Activated T-helper 1 cell treated with anti-CD3 and anti-CD28 coated beads, Interleukin-12 subunit alpha, Interleukin-12 subunit beta, Interleukin-2, Interleukin-4 antibody, amounts not matched to agents 30 ng/mL and 10 ng/mL and 1 ng/mL, durations not matched to agents 14 hours and 24 hours and 36 hours (primary cell): ENCODE measurements around the gene ZDHHC12. TPM values are rescaled to one million over a fixed set of nuclear protein-coding genes. Genes with fewer than 3 reads are reported as not detected.

Experiments used
- DNase-seq: peaks from one replicate; pipeline ENCODE4 v3.0.0; 2021; ENCODE audit warnings: low spot score
- H3K27ac Mint-ChIP-seq: one replicate; pipeline ENCODE4 v1.8.0; 2021; ENCODE audit warnings: mild to moderate bottlenecking, mixed read lengths
- H3K27me3 Mint-ChIP-seq: one replicate; pipeline ENCODE4 v1.8.0; 2022; ENCODE audit warnings: mild to moderate bottlenecking, moderate library complexity, mixed read lengths; ENCODE audit not compliant: insufficient read depth
- H3K36me3 Mint-ChIP-seq: one replicate; pipeline ENCODE4 v1.8.0; 2021; ENCODE audit warnings: low read depth, mixed read lengths
- H3K4me1 Mint-ChIP-seq: one replicate; pipeline ENCODE4 v1.8.0; 2021; ENCODE audit warnings: low read depth, mixed read lengths
- H3K4me3 Mint-ChIP-seq: one replicate; pipeline ENCODE4 v1.8.0; 2021; ENCODE audit warnings: mild to moderate bottlenecking, moderate library complexity, mixed read lengths
- H3K9me3 Mint-ChIP-seq: one replicate; pipeline ENCODE4 v1.8.0; 2021; ENCODE audit warnings: mixed read lengths
- intact Hi-C: fragments of 100-400 bp; cut with micrococcal nuclease; formaldehyde crosslinking; loops from one replicate; pipeline ENCODE4 v1.15.1; 2024
- total RNA-seq: library from RNA; stranded (reverse); gene quantifications from 2 replicates; pipeline ENCODE4 v1.2.3, GENCODE V29; 2022

ZDHHC12 gene
- total RNA-seq, 1 donor from 2014 or later = 51.7 TPM

DNA sequence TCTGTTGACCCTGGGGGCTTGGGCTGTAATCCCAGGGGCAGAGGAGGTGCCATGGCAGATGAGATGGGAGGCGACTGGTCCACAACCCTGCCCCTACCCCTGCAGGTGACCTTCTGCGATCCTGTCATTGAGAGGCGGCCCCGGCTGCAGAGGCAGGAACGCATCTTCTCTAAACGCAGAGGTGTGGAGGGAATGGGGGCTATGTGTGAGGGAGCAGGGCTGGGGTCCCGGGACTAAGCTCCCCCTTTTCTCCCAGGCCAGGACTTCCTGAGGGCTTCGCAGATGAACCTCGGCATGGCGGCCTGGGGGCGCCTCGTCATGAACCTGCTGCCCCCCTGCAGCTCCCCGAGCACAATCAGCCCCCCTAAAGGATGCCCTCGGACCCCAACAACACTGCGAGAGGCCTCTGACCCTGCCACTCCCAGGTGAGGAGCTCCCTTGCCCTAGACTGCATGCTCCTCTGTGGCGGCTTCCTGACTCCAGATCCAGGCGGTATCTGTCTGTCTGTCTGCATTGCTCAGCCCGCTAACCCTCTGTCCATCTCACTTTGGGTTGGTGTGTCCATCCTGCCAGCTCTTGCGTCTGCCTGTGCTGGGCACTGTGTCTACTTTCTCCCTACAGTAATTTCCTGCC is 9.9 kb downstream of the ZDHHC12 start:
- Mint-ChIP-seq H3K4me1 (no peaks in the 10 kb centered on the region), H3K36me3 (no peaks in the 10 kb centered on the region), H3K4me3 (no peak overlapping the region), H3K9me3 (no peaks in the 10 kb centered on the region), H3K27ac (no peak overlapping the region), H3K27me3 (no peaks in the 10 kb centered on the region)
- DNase-seq = no peak
- intact Hi-C loops = no loop called here

DNA sequence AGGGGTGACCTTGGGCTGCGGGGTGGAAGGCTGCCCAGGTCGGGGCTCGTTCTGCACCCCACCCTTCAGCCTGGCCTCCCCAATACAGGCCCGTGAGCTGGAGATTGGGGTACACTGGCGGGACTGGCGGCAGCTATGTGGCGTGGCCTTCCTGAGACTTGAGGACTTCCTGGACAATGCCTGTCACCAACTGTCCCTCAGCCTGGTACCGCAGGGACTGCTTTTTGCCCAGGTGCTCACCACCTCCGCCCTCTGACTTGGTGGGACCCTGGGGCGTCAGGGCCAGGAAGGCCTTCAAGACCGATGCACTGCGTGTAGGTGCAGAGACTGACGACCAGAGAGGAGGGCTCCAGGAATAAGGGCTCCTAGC is 10.5 kb downstream of the ZDHHC12 start:
- no peak for DNase-seq
- H3K27ac Mint-ChIP-seq = no peak overlapping the region
- H3K36me3 Mint-ChIP-seq = no peaks in the 10 kb centered on the region
- no peaks in the 10 kb centered on the region for H3K4me1 Mint-ChIP-seq
- H3K4me3 Mint-ChIP-seq = no peak overlapping the region
- no peaks in the 10 kb centered on the region for H3K27me3 Mint-ChIP-seq
- H3K9me3 Mint-ChIP-seq = no peaks in the 10 kb centered on the region
- intact Hi-C loops = no loop called here

DNA sequence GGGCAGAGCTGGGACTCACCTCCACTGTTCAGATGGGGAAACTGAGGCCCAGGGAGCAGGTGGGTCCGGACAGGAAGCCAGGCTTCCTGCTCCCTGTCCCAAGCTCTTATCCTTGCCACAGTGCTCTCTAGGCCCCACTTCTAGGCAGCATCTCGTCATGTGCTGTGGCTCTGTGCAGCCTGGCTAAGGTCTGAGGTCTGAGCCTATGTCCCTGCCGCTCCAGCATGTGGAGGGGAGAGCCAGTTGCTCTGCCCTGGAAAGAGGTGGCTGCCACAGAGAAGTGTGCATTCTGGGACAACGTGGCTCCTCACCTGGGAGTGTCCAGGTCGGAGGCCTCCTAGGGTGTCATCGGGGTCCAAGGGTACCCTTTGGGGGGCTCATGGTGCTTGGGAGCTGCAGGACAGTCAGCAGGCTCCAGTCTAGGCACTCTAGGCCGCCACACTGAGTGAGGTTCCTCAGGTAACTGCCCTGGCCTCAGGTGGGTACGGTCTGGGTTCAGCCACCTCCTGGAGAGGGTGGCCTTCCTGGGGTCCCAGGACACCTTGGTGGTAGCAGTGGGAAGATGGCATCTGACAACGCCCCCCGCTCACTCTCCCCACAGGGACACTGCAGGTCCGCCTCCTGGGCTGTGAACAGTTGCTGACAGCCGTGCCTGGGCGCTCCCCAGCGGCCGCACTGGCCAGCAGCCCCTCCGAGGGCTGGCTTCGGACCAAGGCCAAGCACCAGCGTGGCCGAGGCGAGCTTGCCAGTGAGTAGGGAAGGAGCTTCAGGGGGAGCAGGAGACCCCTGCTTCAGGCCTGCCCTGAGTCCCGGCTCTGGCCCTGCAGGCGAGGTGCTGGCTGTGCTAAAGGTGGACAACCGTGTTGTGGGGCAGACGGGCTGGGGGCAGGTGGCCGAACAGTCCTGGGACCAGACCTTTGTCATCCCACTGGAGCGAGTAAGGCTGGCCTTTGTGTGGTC is 11.2 kb downstream of the ZDHHC12 start:
- DNase-seq = no peak
- no peaks in the 10 kb centered on the region for H3K4me1 Mint-ChIP-seq
- no peaks in the 10 kb centered on the region for H3K36me3 Mint-ChIP-seq
- H3K9me3 Mint-ChIP-seq = no peaks in the 10 kb centered on the region
- H3K27ac Mint-ChIP-seq = no peak overlapping the region
- H3K27me3 Mint-ChIP-seq = no peaks in the 10 kb centered on the region
- intact Hi-C loops = no loop called here
- H3K4me3 Mint-ChIP-seq = no peak overlapping the region

DNA sequence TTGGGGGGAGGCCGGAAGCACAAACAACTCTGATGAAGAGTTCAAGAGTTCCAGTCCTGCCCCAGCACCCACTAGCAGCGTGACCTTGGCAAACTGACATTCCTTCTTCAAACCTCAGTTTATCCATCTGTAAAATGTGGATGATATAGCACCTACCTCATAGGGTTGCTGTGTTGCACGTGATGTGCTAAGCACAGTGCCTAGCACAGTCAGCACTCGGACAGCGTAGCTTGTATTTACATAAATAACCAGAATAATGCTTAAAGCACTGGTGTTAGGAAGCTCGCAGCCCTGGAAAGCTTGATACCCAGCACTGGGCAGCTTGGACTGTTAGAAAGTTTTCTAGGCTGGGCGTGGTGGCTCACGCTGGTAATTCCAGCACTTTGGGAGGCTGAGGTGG is 16.5 kb downstream of the ZDHHC12 start:
- H3K4me1 Mint-ChIP-seq = no peaks in the 10 kb centered on the region
- no peaks in the 10 kb centered on the region for H3K36me3 Mint-ChIP-seq
- no peak for DNase-seq
- intact Hi-C loops = no loop called here
- no peaks in the 10 kb centered on the region for H3K27me3 Mint-ChIP-seq
- H3K4me3 Mint-ChIP-seq = no peak overlapping the region
- H3K27ac Mint-ChIP-seq = no peak overlapping the region
- no peaks in the 10 kb centered on the region for H3K9me3 Mint-ChIP-seq

DNA sequence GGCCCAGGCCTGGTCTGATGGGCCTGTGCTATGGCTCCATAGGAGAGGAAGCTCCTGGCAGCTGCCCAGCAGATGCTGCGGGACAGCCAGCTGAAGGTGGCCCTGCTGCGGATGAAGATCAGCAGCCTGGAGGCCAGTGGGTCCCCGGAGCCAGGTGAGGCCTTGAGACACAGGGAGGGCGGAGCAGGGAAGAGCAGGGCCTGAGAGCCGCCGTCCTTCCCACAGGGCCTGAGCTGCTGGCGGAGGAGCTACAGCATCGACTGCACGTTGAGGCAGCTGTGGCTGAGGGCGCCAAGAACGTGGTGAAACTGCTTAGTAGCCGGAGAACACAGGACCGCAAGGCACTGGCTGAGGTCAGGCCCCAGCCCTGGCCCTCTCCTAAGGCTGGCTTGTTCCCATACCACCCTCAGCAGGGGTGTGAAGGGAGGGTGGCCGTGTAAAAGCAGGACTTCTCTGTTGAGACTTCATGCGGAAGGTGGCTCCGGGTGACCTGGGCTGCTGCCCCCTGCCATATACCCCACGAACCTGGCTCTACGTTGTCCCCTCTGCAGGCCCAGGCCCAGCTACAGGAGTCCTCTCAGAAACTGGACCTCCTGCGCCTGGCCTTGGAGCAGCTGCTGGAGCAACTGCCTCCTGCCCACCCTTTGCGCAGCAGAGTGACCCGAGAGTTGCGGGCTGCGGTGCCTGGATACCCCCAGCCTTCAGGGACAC is 17.1 kb downstream of the ZDHHC12 start:
- DNase-seq = no peak
- Mint-ChIP-seq H3K9me3 (no peaks in the 10 kb centered on the region), H3K27ac (no peak overlapping the region), H3K36me3 (no peaks in the 10 kb centered on the region), H3K27me3 (peaks cover 2% of the 10 kb centered on the region), H3K4me3 (no peak overlapping the region), H3K4me1 (no peaks in the 10 kb centered on the region)
- intact Hi-C loops = no loop called here

DNA sequence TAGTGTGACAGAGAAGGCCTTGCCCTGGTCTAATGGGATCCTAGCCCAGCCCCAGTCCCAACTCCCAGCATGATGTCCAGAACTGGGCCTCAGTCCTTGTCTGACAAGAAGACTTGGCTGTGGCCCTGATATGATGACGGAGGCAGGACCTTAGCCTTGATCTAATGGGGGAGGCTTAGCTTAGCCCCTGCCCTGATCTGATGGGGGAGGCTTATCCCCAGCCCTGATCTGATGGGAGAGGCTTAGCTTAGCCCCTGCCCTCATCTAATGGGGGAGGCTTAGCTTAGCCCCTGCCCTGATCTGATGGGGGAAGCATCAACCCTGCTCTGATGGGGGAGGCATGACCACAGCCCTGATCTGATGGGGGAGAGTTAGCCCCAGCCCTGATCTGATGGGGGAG is 17.9 kb downstream of the ZDHHC12 start:
- Mint-ChIP-seq H3K4me3 (no peak overlapping the region), H3K4me1 (no peaks in the 10 kb centered on the region), H3K36me3 (no peaks in the 10 kb centered on the region), H3K27ac (no peak overlapping the region), H3K27me3 (peaks cover 2% of the 10 kb centered on the region), H3K9me3 (no peaks in the 10 kb centered on the region)
- DNase-seq = no peak
- intact Hi-C loops = no loop called here

DNA sequence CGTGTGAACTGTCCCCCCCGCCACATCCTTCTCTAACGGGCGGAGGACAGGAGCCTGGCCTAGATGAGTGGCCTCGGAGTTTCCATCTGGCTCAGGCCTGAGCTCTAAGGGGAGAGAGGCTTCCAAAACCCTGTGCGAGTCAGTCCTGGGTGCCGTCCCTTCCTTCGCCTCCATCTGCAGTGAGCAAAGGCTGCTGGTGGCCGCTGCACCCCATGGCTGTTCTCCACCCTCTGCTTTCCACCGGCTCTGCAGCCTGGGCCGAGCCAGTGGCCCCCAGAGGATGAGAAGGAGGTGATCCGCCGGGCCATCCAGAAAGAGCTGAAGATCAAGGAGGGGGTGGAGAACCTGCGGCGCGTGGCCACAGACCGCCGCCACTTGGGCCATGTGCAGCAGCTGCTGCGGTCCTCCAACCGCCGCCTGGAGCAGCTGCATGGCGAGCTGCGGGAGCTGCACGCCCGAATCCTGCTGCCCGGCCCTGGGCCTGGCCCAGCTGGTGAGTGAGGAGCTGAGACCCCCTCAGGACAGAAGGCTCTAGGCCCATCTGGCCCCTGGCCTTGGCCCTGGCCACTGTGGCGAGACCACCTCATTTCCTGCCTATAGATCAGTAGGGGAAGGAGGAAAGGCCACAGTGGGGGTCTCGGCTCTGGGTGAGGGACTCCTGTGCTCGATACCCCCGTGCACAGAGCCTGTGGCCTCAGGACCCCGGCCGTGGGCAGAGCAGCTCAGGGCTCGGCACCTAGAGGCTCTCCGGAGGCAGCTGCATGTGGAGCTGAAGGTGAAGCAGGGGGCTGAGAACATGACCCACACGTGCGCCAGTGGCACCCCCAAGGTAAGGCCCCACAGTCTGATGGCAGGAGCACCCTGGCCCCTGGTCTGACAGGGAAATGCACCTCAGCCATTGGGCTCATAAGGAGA is 18.6 kb downstream of the ZDHHC12 start:
- no peaks in the 10 kb centered on the region for H3K9me3 Mint-ChIP-seq
- no peaks in the 10 kb centered on the region for H3K36me3 Mint-ChIP-seq
- peaks cover 2% of the 10 kb centered on the region for H3K27me3 Mint-ChIP-seq
- intact Hi-C loops = no loop called here
- no peak for DNase-seq
- H3K4me1 Mint-ChIP-seq = no peaks in the 10 kb centered on the region
- no peak overlapping the region for H3K27ac Mint-ChIP-seq
- no peak overlapping the region for H3K4me3 Mint-ChIP-seq

DNA sequence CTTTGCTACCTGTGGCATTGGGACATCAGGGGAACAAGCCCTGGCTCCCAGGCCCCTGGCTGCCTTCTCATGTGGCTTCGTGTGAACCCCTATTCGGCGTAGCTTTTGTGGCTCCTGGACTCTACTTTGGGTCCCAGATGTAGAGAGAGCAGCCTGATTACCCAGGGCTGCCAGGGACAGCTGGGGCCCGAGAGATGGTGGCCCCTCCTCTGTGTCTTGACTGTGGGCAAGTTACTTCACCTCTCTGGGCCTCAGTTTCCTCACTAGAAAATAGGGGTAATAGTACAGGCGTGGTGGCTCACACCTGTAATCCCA is 19.6 kb downstream of the ZDHHC12 start:
- intact Hi-C loops = loop anchor here (5.0 kb wide), 2 partner anchors 83 to 243 kb away; partner anchors contain the start of genes DOLK, NUP188 and TBC1D13
- Mint-ChIP-seq H3K9me3 (no peaks in the 10 kb centered on the region), H3K27me3 (peaks cover 2% of the 10 kb centered on the region), H3K4me3 (no peak overlapping the region), H3K27ac (no peak overlapping the region), H3K4me1 (no peaks in the 10 kb centered on the region), H3K36me3 (no peaks in the 10 kb centered on the region)
- DNase-seq = no peak

DNA sequence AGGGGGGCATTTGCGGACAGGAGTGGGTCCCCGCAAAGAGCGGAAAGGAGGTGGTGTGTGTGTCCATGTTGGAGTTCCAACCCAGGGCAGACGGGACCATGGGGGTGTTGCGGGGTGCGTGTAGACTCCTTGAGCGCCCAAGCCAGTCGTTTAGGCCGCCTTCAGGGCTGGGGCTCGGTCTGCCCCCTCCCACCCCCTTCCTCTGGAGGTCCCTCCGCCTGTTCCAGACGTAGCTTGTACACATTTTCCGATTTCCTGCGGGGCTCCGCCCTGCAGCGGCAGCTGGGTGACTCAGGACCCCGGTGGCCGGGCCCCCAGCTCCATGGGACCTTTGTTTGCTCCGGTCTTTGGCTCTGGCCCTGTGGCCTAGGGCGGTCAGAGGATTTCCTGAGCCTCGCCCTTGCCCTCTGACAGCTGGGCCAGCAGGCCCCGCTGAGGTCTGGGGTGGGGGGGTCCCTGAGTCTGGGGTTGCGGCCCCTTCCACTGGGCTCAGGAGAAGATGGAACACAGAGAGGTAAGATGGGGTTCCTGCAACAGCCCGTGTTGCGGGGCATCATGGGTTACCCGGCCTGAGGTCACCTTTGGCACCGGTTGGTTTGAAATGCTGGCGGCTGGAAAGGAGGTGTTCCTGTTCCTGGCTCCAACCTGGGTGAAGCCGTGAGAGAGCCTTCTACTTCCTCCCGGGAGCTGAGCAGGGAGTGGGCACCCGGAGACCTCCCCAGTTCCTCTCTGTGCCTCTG is 20.1 kb downstream of the ZDHHC12 start:
- H3K4me1 Mint-ChIP-seq = no peaks in the 10 kb centered on the region
- H3K4me3 Mint-ChIP-seq = peak overlapping the region; percentile 84
- no peaks in the 10 kb centered on the region for H3K9me3 Mint-ChIP-seq
- intact Hi-C loops = loop anchor here (1.0 to 5.0 kb wide), 4 partner anchors 67 to 244 kb away; partner anchors contain the start of genes DOLK, LRRC8A, NUP188 and TBC1D13
- H3K27me3 Mint-ChIP-seq = peaks cover 2% of the 10 kb centered on the region
- peak overlapping the region; percentile 73 for H3K27ac Mint-ChIP-seq
- no peaks in the 10 kb centered on the region for H3K36me3 Mint-ChIP-seq
- no peak for DNase-seq

DNA sequence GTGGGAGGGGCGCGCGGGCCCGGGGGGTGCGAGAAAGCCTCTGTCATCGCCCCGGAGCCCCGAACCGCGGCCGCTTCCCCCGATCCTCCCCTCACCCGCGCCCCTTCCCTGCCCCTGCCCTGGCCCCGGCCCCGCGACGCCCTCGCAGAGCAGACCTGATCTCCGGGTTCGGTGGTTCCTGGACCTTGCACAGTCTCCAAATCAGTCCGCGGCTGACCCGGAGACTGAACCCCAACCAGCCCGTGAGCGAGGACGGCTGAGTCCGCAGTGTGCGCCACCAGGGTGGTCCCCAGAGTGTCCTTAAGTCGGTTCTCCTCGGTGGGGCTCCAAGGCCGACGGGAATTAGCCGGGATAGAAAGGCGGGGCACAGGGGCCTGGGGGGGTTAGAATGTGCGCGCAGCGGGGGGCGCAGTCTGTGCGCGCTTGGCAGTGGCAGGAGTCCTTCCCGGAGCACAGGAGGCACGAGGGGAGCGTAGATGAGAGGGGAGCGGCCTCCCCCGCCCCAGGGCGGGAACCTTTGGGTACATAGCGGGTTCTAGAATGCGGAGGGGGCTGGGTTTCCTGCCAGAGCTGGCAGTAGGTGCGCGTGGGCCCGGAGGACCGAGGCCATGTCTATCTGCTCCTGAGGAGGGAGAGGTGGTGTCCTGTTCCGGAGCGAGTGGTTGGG is 20.8 kb downstream of the ZDHHC12 start:
- H3K9me3 Mint-ChIP-seq = no peaks in the 10 kb centered on the region
- no peak for DNase-seq
- peak overlapping the region; percentile 84 for H3K4me3 Mint-ChIP-seq
- H3K4me1 Mint-ChIP-seq = no peaks in the 10 kb centered on the region
- intact Hi-C loops = loop anchor here (1.0 to 5.0 kb wide), 7 partner anchors 17 to 244 kb away; partner anchors contain the start of genes DOLK, DYNC2I2, LRRC8A and NUP188
- peaks cover 2% of the 10 kb centered on the region for H3K27me3 Mint-ChIP-seq
- no peaks in the 10 kb centered on the region for H3K36me3 Mint-ChIP-seq
- peak overlapping the region; percentile 73 for H3K27ac Mint-ChIP-seq

DNA sequence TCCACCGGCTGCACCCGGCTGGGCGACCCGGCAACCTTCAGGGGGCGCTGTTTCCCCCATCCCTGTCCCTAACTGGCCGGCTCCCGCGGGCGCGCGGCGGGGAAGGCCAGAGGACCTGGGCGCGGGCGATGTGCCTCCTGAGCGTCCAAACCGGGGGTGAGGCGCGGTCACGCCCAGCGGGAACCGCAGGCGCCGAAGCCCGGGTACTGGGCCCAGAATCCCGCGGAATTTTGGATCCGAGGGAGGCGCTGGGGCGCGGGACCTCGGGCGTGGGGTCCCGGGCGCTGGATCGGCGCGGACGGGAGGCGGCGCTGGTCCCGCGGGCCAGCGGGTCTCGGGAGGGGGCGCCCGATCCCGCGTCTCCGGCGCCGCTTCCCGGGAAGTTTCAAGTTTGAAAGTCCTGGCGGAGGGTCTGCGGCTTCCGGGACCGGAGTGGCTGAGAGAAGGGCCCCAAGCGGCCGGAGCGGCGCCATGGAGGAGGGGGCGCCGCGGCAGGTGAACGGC is 21.4 kb downstream of the ZDHHC12 start, which contains the start of gene PKN3:
Gene PKN3, plus strand, starts transcription at position 59 of the 504 bp plus-strand sequence. Its CDS starts 413 bp downstream, at position 472.
- Mint-ChIP-seq H3K4me3 (peak within 1 kb of the TSS; percentile 86), H3K9me3 (no peaks in the 10 kb centered on the region), H3K27ac (peak within 1 kb of the TSS; percentile 77), H3K4me1 (no peaks in the 10 kb centered on the region), H3K27me3 (peaks cover 2% of the 10 kb centered on the region), H3K36me3 (no peaks in the 10 kb centered on the region)
- intact Hi-C loops = loop anchor here (1.0 to 5.0 kb wide), 6 partner anchors 16 to 245 kb away; partner anchors contain the start of genes DOLK, DYNC2I2, LRRC8A and NUP188
- DNase-seq = peak; percentile 82
